GM11168 (cell line): Measurements from ENCODE around the gene ABHD14A.
"Not testable (repeated sequence)": the region's sequence is repeated elsewhere in the genome, so short reads cannot be mapped to it uniquely, and the experiment has no call there.

Experiments
- in situ Hi-C: fragments of 300-500 bp; cut with MboI; formaldehyde crosslinking; loops from one replicate; pipeline ENCODE4 v1.12.0; 2022; ENCODE audit warnings: low sequenced_read_pairs; ENCODE audit not compliant: unreplicated experiment

ABHD14A gene

GRCh38 chr3:51974963-51975851 is at the start of gene ABHD14A:
ABHD14A (plus strand) TSS chr3:51975064; CDS start chr3:51975136, 72 bp downstream.
- in situ Hi-C loops = no loop called here

DNA sequence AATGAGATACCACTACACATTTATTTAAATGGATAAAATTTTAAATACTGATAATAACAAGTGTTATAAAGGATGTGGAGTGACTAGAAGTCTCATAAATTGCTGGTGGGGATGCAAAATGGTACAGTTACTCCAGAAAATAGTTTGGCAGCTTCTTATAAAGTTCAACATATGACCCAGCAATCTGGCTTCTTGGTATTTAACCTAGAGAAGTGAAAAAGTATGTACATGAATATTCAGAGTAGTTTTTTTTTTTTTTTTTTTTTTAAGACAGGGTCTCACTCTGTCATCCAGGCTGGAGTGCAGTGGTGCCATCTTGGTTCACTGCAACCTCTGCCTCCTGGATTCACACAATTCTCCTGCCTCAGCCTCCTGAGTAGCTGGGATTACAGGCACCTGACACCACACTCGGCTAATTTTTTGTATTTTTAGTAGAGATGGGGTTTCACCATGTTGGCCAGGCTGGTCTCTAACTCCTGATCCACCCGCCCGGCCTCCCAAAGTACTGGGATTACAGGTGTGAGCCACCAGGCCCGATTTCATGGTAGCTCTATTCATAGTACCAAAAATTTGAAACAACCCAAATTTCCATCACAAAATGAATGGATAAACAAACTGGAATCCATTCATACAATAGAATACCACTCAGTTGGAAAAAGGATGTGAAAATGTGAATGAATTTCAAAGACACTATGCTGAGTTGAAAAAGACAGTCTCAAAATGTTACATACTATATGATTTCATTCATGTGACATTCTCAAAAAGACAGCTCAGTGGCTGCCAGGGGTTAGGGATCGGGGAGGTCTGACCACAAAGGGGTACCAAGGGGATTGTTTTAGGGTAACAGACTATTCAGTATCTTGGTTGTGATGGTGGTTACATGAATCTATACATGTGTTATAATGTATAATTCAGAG is 47.5 kb upstream of the ABHD14A start:
- in situ Hi-C loops = no loop called here

DNA sequence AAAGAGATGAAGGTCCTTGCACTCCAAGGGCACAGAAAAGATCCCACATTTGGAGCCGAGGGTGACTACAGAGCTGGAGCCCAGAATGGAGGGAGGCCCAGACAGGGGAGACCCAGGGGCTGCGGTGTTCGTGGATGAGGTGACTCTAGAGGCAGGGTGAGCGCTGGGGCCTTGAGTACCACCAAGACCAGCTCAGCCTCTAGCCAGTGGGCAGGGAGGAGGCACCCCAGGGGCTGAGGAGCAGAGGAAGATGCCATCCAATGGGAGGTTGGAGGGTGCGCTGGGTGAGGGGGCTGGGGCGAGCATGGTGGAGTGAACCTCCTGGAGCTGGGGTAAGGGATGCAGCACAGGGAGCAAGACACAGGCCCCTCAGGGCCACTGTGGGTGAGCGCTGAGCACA is 46.4 kb upstream of the ABHD14A start:
- in situ Hi-C loops = no loop called here

- in situ Hi-C loops = not testable (repeated sequence)
Observed at GRCh38 chr3:51928981-51929380, 45.9 kb upstream of the ABHD14A start.

GRCh38 chr3:51929420-51930003 is 45.4 kb upstream of the ABHD14A start:
- in situ Hi-C loops = no loop called here

GRCh38 chr3:51930439-51930838 is 44.4 kb upstream of the ABHD14A start:
- in situ Hi-C loops = no loop called here

GRCh38 chr3:51931756-51932155 is 43.1 kb upstream of the ABHD14A start:
- in situ Hi-C loops = no loop called here

- in situ Hi-C loops = no loop called here
Observed at GRCh38 chr3:51932471-51933370, 42.1 kb upstream of the ABHD14A start.

DNA sequence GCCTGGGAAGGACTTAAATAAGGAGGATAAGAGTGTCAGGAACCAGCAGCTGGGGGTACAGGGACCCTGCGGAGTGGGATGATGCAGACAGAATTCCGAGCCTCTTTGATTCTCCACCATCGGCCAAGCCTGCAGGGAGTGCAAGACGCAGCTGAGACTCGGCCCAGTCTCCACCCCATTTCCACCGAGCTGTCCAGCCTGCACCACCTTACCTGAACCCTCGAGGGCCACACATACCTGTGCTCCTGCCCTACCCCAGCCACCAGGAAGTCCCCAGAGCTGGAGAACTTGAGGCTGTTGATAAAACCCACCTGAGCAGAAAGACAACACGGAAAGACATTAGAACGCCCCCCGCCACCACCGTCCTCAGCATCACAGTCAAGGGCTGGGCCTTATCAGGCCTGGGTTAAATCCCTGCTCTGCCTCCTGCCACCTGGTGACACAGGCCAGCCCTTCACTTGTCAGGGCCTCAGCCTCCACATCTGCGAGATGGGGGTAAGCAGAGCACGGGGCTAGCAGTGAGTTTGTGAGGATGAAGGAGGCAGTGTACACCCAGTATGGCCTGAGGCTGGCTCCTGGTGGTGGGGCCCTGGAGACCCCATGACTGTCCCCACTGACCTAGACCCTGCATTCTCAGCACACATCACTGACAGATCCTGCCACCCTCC is 41.3 kb upstream of the ABHD14A start:
- in situ Hi-C loops = no loop called here

GRCh38 chr3:51934139-51934850 is 40.6 kb upstream of the ABHD14A start:
- in situ Hi-C loops = no loop called here

DNA sequence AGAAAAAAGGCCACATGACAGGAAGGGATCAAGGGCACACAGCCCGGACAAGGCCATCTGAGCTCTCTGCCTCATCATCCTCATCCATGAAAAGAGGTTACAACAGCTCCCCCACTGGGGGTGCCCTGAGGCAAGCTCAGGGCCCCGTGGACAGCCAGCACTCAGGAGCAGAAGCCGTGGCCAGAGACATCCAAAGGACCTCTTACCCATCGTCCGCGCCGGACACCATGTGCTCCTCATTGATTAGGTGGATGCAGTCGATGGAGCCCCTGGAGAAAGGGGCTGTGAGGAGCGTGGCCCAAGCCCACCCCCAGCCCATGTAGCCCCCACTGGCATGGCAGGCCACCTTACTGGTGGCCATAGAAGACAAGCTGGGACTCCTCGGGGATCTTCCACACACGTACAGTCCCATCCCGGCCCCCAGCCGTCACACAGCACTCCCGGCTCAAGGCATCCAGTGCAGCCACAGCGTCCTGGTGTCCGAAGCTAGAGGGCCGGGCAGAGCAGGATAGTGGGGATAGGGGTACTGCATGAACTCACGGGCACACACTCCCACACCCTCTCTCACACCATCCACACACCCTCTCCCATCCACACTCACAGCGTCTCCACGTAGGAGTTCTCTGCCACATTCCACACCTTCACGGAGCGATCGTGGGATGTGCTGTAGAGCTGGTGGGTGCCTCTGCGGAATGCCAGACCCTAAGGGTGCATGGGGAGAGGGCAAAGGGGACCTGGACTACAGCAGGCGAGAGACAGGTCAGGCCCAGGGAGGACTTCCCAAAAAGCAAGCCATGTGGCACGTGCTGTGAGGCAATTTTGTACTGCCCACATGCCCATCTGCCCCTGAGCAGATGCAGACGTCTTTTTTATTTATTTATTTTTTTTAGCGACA is 39.6 kb upstream of the ABHD14A start:
- in situ Hi-C loops = no loop called here

GRCh38 chr3:51935886-51936755 is 38.7 kb upstream of the ABHD14A start:
- in situ Hi-C loops = no loop called here

DNA sequence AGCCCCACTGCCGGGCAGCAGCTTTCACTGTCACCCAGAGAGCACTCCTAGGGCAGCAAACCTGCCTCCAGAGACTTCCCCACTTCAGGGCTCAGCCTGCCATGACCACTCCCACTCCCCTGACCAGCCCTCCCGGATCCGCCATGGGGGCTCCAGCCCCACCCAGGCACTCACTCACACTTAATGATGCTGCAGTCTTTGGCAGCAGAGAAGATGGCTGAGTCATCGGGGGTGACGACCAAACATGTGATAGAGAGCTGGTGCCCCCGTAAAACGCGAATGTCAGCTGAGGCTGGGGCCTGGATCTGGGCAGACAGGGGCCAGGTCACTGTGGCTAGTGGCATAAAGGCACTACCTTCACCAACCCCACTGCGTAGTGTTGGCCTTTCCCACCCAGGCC is 37.9 kb upstream of the ABHD14A start:
- in situ Hi-C loops = no loop called here

DNA sequence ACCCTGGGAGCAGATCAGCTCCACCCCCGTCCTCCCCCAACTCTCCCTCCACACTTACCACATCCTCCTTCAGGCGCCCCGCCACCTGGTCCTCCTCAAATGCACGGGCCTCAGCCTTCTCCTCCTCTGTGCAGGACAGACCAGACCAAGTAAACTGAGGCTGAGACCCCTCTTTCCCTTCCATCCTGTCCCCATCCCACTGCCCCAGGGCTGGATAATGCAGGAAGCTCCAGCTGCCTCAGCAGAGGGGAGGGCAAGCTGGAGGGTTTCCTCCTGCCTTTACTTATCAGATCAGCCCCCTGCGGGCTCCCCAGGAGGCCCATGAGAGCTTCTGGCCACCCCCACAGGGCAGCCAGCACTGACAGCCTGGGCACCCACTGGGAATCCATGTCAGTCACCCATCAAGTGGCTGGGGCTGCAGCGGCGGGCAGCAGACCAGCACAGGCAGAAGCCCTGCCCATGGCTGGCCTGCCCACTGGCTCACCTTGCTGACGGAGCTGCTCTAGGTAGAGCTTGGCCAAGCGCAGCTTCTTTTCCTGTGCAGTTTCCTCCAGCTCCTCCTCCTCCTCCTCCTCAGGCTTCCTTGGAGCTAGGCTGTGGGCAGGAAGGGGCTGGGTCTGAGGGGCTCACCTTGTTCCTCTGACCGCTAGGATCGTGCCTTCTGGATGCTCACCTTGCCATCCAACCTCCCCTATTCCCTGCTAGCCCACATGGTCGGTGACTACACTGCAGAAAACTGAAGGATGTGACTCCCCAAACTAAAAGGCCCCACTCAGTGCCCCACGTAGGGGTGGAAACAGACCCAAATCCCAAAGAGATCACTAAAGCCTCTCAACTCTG is 37.0 kb upstream of the ABHD14A start:
- in situ Hi-C loops = no loop called here

DNA sequence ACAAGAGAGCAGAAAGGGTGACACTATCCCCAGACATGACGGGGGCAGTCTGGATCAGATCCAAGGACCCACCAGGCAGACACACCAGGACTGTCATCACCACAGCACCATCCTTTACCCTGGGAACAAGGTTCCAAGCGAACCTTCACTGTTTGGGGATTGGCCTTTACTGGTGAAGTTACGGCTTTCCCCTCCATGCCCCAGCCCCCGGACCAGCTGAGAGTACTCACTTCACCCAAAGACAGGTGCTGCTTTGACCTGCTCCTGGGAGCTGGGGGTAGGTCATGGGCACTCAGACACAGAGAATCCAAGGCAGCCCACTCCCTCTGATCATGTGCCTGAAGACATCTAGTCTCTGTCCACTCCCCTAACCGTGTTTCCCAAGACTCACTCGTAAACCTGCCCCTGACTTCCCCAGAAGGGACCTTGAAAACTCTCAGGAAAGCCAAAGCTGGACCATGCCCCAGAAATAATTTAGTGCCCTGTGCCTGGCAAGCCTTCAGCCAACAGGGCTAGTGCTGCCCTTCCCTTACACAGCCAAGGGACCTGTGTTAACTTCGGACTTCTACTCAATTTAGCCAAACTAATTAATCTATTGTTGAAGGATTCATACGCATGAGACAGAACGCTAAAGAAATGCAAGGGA is 36.0 kb upstream of the ABHD14A start:
- in situ Hi-C loops = no loop called here
